ENCODE measurements around the gene AGTPBP1.

The AGTPBP1 gene

DNA sequence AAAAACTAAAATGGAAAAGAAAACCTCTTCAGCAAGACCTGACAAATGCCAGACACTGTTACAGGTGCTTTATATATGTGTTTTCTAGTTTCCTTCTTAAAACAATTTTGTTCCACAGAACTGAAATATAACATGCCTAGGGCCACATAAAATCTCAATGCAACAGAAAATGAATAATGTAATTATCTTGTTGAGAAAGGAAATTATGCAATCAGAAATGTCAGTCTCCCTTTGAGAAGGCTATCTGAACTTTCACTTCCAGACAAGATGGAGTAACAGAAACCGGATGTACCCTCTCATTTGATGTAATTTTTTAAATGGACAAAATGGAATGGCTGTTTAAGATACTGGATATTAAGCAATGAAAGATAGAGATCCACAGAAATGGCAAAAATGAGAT lies 79.2 kb downstream of the AGTPBP1 start:
- Histone ChIP-seq H3K27me3 (ENCODE audit: control insufficient read depth, insufficient read depth, low read length) (no peaks in the 10 kb centered on the region), H3K9ac (no peak overlapping the region), H3K4me3 (ENCODE audit: low read depth, low read length) (no peak overlapping the region), H3K79me2 (no peaks in the 10 kb centered on the region), H3K9me3 (ENCODE audit: control insufficient read depth, low read length) (no peaks in the 10 kb centered on the region), H3K4me2 (ENCODE audit: low read length) (no peak overlapping the region), H3K27ac (no peak overlapping the region), H2AFZ (no peak overlapping the region), H3K36me3 (ENCODE audit: control insufficient read depth, insufficient read depth, low read length) (no peaks in the 10 kb centered on the region), H3K4me1 (no peaks in the 10 kb centered on the region)
- TF ChIP-seq, protein P1, sequence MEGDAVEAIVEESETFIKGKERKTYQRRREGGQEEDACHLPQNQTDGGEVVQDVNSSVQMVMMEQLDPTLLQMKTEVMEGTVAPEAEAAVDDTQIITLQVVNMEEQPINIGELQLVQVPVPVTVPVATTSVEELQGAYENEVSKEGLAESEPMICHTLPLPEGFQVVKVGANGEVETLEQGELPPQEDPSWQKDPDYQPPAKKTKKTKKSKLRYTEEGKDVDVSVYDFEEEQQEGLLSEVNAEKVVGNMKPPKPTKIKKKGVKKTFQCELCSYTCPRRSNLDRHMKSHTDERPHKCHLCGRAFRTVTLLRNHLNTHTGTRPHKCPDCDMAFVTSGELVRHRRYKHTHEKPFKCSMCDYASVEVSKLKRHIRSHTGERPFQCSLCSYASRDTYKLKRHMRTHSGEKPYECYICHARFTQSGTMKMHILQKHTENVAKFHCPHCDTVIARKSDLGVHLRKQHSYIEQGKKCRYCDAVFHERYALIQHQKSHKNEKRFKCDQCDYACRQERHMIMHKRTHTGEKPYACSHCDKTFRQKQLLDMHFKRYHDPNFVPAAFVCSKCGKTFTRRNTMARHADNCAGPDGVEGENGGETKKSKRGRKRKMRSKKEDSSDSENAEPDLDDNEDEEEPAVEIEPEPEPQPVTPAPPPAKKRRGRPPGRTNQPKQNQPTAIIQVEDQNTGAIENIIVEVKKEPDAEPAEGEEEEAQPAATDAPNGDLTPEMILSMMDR (IDR thresholded peaks at IDR 0.05): no peak

GRCh38 chr9:85658716-85659115 lies 83.0 kb downstream of the AGTPBP1 start:
- H2AFZ ChIP-seq: no peak overlapping the region
- no peak overlapping the region for H3K4me2 ChIP-seq (ENCODE audit: low read length)
- TF ChIP-seq, protein P1 (IDR thresholded peaks at IDR 0.05): no peak
- H3K4me1 ChIP-seq: no peaks in the 10 kb centered on the region
- no peaks in the 10 kb centered on the region for H3K79me2 ChIP-seq
- H3K27ac ChIP-seq: no peak overlapping the region
- H3K36me3 ChIP-seq (ENCODE audit: control insufficient read depth, insufficient read depth, low read length): no peaks in the 10 kb centered on the region
- H3K9ac ChIP-seq: no peak overlapping the region
- H3K27me3 ChIP-seq (ENCODE audit: control insufficient read depth, insufficient read depth, low read length): no peaks in the 10 kb centered on the region
- H3K9me3 ChIP-seq (ENCODE audit: control insufficient read depth, low read length): no peaks in the 10 kb centered on the region
- no peak overlapping the region for H3K4me3 ChIP-seq (ENCODE audit: low read depth, low read length)

GRCh38 chr9:85653153-85653552 lies 88.6 kb downstream of the AGTPBP1 start:
- Histone ChIP-seq H3K36me3 (ENCODE audit: control insufficient read depth, insufficient read depth, low read length) (no peaks in the 10 kb centered on the region), H2AFZ (no peak overlapping the region), H3K27me3 (ENCODE audit: control insufficient read depth, insufficient read depth, low read length) (no peaks in the 10 kb centered on the region), H3K9me3 (ENCODE audit: control insufficient read depth, low read length) (no peaks in the 10 kb centered on the region), H3K4me3 (ENCODE audit: low read depth, low read length) (no peak overlapping the region), H3K4me2 (ENCODE audit: low read length) (no peak overlapping the region), H3K4me1 (no peaks in the 10 kb centered on the region), H3K9ac (no peak overlapping the region), H3K27ac (no peak overlapping the region), H3K79me2 (no peaks in the 10 kb centered on the region)
- TF ChIP-seq, protein P1 (IDR thresholded peaks at IDR 0.05): no peak

GRCh38 chr9:85647571-85647970 lies 94.2 kb downstream of the AGTPBP1 start:
- Histone ChIP-seq H3K4me2 (ENCODE audit: low read length) (no peak overlapping the region), H3K4me1 (no peaks in the 10 kb centered on the region), H2AFZ (no peak overlapping the region), H3K9me3 (ENCODE audit: control insufficient read depth, low read length) (no peaks in the 10 kb centered on the region), H3K4me3 (ENCODE audit: low read depth, low read length) (no peak overlapping the region), H3K27ac (no peak overlapping the region), H3K79me2 (no peaks in the 10 kb centered on the region), H3K27me3 (ENCODE audit: control insufficient read depth, insufficient read depth, low read length) (no peaks in the 10 kb centered on the region), H3K9ac (no peak overlapping the region), H3K36me3 (ENCODE audit: control insufficient read depth, insufficient read depth, low read length) (no peaks in the 10 kb centered on the region)
- TF ChIP-seq, protein P1 (IDR thresholded peaks at IDR 0.05): no peak

DNA sequence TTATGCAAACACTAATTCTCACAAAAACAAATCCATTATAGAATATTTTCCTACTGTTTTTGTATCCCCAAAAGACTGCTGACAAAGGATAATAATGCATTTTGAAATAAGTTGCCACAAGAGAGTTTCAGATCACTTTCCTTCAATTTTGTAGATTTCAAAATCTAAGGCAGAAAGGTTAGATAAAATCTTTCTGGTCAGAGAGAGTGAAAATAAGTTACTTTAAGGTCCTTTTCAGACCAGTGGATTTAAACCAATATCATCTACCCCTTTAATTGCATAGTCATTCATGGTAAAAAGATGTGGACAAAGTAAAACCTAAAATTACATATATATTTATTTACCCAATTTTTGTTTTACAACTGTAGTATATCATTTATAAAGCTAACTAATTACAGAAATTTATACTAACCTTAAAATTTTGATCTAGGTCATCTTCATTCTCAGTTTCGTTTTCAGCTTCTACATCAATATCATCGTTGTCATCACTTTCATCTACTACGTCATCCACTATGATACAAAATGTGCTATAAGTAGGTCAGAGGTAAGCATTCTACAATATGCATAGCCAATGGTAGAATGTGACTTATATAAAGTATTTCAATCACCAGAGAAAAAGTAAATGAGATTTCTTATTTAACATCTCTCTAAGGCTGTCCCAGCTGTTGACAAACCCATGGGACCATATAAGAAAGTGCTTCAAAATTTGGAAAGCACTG lies 95.7 kb downstream of the AGTPBP1 start:
- H3K27ac ChIP-seq: no peak overlapping the region
- TF ChIP-seq, protein P1 (IDR thresholded peaks at IDR 0.05): no peak
- no peaks in the 10 kb centered on the region for H3K9me3 ChIP-seq (ENCODE audit: control insufficient read depth, low read length)
- no peaks in the 10 kb centered on the region for H3K36me3 ChIP-seq (ENCODE audit: control insufficient read depth, insufficient read depth, low read length)
- H3K4me2 ChIP-seq (ENCODE audit: low read length): no peak overlapping the region
- no peaks in the 10 kb centered on the region for H3K4me1 ChIP-seq
- H3K4me3 ChIP-seq (ENCODE audit: low read depth, low read length): no peak overlapping the region
- H2AFZ ChIP-seq: no peak overlapping the region
- H3K79me2 ChIP-seq: no peaks in the 10 kb centered on the region
- no peaks in the 10 kb centered on the region for H3K27me3 ChIP-seq (ENCODE audit: control insufficient read depth, insufficient read depth, low read length)
- H3K9ac ChIP-seq: no peak overlapping the region
